Astrocyte (in vitro differentiated cells and primary cell): ENCODE results near the gene AP5S1.

Experiments used
- CTCF ChIP-seq: IDR thresholded peaks from 2 replicates; pipeline ENCODE4 v1.5.1; 2011; ENCODE audit warnings: low read depth, mild to moderate bottlenecking, inconsistent platforms, low read length, moderate library complexity; ENCODE audit not compliant: insufficient read depth
- EZH2 ChIP-seq: IDR thresholded peaks from 2 replicates; pipeline ENCODE4 v1.6.1; 2012; ENCODE audit warnings: mild to moderate bottlenecking, low read length, inconsistent platforms; ENCODE audit not compliant: insufficient read depth

DNA sequence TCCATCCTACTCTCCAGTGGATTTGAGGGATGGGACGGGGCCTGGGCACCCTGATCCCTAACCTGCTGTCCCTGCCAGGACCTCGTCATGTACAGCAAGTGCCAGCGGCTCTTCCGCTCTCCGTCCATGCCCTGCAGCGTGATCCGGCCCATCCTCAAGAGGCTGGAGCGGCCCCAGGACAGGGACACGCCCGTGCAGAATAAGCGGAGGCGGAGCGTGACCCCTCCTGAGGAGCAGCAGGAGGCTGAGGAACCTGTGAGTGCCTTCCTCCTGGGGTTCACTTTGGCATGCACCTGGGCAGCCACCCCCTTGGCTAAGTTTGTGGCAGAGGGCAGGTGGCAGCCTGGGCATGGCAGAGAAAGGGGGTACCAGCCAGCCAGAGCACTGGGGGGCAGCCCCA lies 18.5 kb upstream of the AP5S1 start:
- no peak for TF ChIP-seq CTCF
- no peak for TF ChIP-seq EZH2
